Gastrocnemius medialis (tissue), 4 donors: ENCODE results near the gene FRK.

Experiments
- POLR2A ChIP-seq, 2 donors: fragments of 450-650 bp; IDR thresholded peaks; one replicate each; pipeline ENCODE4 v1.6.1; 2017; ENCODE audit warnings: antibody characterized with exemption in 2 of 2, mild to moderate bottlenecking in 2 of 2, moderate library complexity in 2 of 2
- TF ChIP-seq, protein P1 (sequence below), 5 experiments: fragments of 450-650 bp in 3 of 5; fragments of 200-600 bp in 2 of 5; sonication (generic) in 2 of 5; IDR thresholded peaks in 4 of 5; conservative IDR thresholded peaks in 1 of 5; 1 replicate in 4 of 5; 2 replicates in 1 of 5; pipeline ENCODE4 v1.5.1; 2016 to 2019; ENCODE audit warnings: antibody characterized with exemption in 5 of 5, mild to moderate bottlenecking in 3 of 5, moderate library complexity in 3 of 5

DNA sequence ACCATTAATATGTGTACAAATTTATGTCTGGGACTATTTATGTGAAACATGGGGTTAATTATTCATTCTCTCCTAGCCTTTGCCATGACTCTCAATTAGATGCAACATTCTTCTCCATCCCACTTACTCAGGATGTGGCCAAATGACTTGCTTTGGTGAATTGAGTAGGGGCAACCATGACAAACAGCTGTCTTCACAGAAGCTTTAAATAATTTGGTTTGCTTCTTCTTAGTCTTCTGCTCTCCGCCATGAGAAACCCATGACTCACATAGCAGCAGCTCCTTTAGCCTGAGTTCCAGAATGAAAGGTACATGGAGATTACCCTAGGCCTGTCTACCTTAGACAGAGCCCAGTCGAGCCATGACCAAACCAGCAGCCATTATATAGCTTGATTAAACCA lies 74.7 kb downstream of the FRK start:
- TF ChIP-seq, protein P1, sequence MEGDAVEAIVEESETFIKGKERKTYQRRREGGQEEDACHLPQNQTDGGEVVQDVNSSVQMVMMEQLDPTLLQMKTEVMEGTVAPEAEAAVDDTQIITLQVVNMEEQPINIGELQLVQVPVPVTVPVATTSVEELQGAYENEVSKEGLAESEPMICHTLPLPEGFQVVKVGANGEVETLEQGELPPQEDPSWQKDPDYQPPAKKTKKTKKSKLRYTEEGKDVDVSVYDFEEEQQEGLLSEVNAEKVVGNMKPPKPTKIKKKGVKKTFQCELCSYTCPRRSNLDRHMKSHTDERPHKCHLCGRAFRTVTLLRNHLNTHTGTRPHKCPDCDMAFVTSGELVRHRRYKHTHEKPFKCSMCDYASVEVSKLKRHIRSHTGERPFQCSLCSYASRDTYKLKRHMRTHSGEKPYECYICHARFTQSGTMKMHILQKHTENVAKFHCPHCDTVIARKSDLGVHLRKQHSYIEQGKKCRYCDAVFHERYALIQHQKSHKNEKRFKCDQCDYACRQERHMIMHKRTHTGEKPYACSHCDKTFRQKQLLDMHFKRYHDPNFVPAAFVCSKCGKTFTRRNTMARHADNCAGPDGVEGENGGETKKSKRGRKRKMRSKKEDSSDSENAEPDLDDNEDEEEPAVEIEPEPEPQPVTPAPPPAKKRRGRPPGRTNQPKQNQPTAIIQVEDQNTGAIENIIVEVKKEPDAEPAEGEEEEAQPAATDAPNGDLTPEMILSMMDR (IDR thresholded peaks at IDR 0.05 in 4 of 5, conservative IDR thresholded peaks at IDR 0.05 in 1 of 5) = no peak
- TF ChIP-seq POLR2A (IDR thresholded peaks at IDR 0.05) = no peak
